HEK293T (cell line): ENCODE data around the gene ANAPC16.

ENCODE experiments used
- ARNT ChIP-seq: fragments of 450-650 bp; IDR thresholded peaks from 2 replicates; pipeline ENCODE4 v1.6.1; 2017; ENCODE audit warnings: mild to moderate bottlenecking
- ELF4 ChIP-seq: fragments of 450-650 bp; IDR thresholded peaks from 2 replicates; pipeline ENCODE4 v1.6.1; 2017; ENCODE audit warnings: antibody characterized with exemption
- FOXK2 ChIP-seq: fragments of 450-650 bp; IDR thresholded peaks from 2 replicates; pipeline ENCODE4 v1.6.1; 2016; ENCODE audit warnings: mild to moderate bottlenecking
- FOXM1 ChIP-seq: fragments of 450-650 bp; IDR thresholded peaks from 2 replicates; pipeline ENCODE4 v1.6.1; 2017; ENCODE audit warnings: mild to moderate bottlenecking, borderline replicate concordance
- L3MBTL2 ChIP-seq: fragments of 450-650 bp; conservative IDR thresholded peaks from 2 replicates; pipeline ENCODE4 v1.6.1; 2016; ENCODE audit warnings: mild to moderate bottlenecking
- SP1 ChIP-seq: fragments of 450-650 bp; IDR thresholded peaks from 2 replicates; pipeline ENCODE4 v1.6.1; 2017
- SUZ12 ChIP-seq: fragments of 450-650 bp; IDR thresholded peaks from 2 replicates; pipeline ENCODE4 v1.6.1; 2016; ENCODE audit warnings: mild to moderate bottlenecking

- TF ChIP-seq ARNT (no peak), FOXK2 (no peak), SUZ12 (no peak), FOXM1 (no peak), SP1 (no peak), L3MBTL2 (no peak), ELF4 (no peak)
These were observed 24.6 kb downstream of the ANAPC16 start for GRCh38 chr10:72240371-72240770.
